K562 (cell line): ENCODE results near the gene CD70. TPM values are rescaled to one million over a fixed set of nuclear protein-coding genes. Genes with fewer than 3 reads are reported as not detected.
"Not testable (repeated sequence)": the region's sequence is repeated elsewhere in the genome, so short reads cannot be mapped to it uniquely, and the experiment has no call there.

Experiments
- ATAC-seq: fragments of 200-7000 bp; cut with Tn5 transposase; 3 replicates; pipeline ENCODE4 v1.9.1; 2020; ENCODE audit warnings: moderate library complexity
- BruUV-seq: library from RNA; stranded (reverse); fragments of 400-500 nt; replicated peaks from 2 replicates; lab custom pipeline; 2021; lab: Mats Ljungman, UMichigan
- CTCF ChIA-PET: fragments of 300-600 bp; formaldehyde crosslinking; extraction: SDS; loops from one replicate; lab custom pipeline; 2021; ENCODE audit warnings: low intra/inter-chr PET ratio; lab: Yijun Ruan, JAX
- POLR2A ChIA-PET: fragments of 300-600, 350-650 bp; sonication (Branson Sonifier 250); formaldehyde crosslinking; extraction: SDS; loops from one replicate; lab custom pipeline; 2021; ENCODE audit warnings: antibody characterized with exemption, inconsistent platforms; lab: Yijun Ruan, JAX
- DNase-seq, 4 experiments: peaks; one replicate each; pipeline versions ENCODE4 v3.0.0 to v3.0.0-alpha.2; 2011 to 2018; ENCODE audit warnings: low spot score in 3 of 4, mixed read lengths in 3 of 4; ENCODE audit errors: extremely low read depth in 1 of 4
- FAIRE-seq: peaks from 2 replicates; lab custom pipeline; 2011; peaks lifted over from hg19 to GRCh38; lab: Jason Lieb, UNC
- H2AFZ ChIP-seq: 2 replicates; pipeline ENCODE4 v1.6.0; 2011; ENCODE audit warnings: low read depth, low read length, control low read depth, inconsistent platforms
- H3K27ac ChIP-seq: fragments of 200-600 bp; 3 replicates; pipeline ENCODE4 v1.8.0; 2011; ENCODE audit warnings: low read depth, mild to moderate bottlenecking, control low read depth, inconsistent platforms, low read length, moderate library complexity, mixed read lengths; ENCODE audit errors: extremely low read depth
- H3K27me3 ChIP-seq, 2 experiments: fragments of 300-600 bp in 1 of 2; 2 replicates in 1 of 2; 3 replicates in 1 of 2; pipeline versions ENCODE4 v1.6.0 to v1.8.0; 2011; ENCODE audit warnings: inconsistent platforms in 2 of 2, low read length in 2 of 2, mild to moderate bottlenecking in 1 of 2, mixed read lengths in 1 of 2, moderate library complexity in 1 of 2; ENCODE audit not compliant: control insufficient read depth in 2 of 2, insufficient read depth in 2 of 2
- H3K36me3 ChIP-seq: fragments of 300-600 bp; 3 replicates; pipeline ENCODE4 v1.8.0; 2011; ENCODE audit warnings: mild to moderate bottlenecking, low read length, inconsistent platforms; ENCODE audit not compliant: control insufficient read depth, insufficient read depth
- H3K4me1 ChIP-seq, 2 experiments: fragments of 200-600 bp in 1 of 2; replicated peaks in 1 of 2; 2 replicates in 1 of 2; 3 replicates in 1 of 2; pipeline versions ENCODE4 v1.5.1 to v1.8.0; 2011; ENCODE audit warnings: inconsistent platforms in 2 of 2, low read length in 2 of 2, mild to moderate bottlenecking in 1 of 2, mixed read lengths in 1 of 2, moderate library complexity in 1 of 2; ENCODE audit not compliant: control insufficient read depth in 2 of 2, insufficient read depth in 2 of 2
- H3K4me2 ChIP-seq: 2 replicates; pipeline ENCODE4 v1.6.1; 2011; ENCODE audit warnings: low read length, control low read depth, inconsistent platforms, mixed read lengths; ENCODE audit not compliant: insufficient read depth
- H3K4me3 ChIP-seq: fragments of 200-600 bp; sonication (generic), shearing (Covaris generic); 2 replicates; pipeline ENCODE4 v1.5.1; 2016; ENCODE audit warnings: control low read depth, inconsistent platforms
- H3K79me2 ChIP-seq: fragments of 200-600 bp; 3 replicates; pipeline ENCODE4 v1.8.0; 2011; ENCODE audit warnings: low read length, inconsistent platforms; ENCODE audit not compliant: control insufficient read depth, insufficient read depth
- H3K9ac ChIP-seq, 2 experiments: 2 replicates each; pipeline versions ENCODE4 v1.6.0 to v1.6.1; 2011; ENCODE audit warnings: low read depth in 2 of 2, low read length in 2 of 2, control low read depth in 1 of 2, inconsistent platforms in 1 of 2, mild to moderate bottlenecking in 1 of 2, mixed read lengths in 1 of 2; ENCODE audit not compliant: insufficient read depth in 1 of 2
- H3K9me1 ChIP-seq: one replicate; pipeline ENCODE4 v1.6.0; 2011; ENCODE audit warnings: inconsistent platforms, mild to moderate bottlenecking, low read length, moderate library complexity; ENCODE audit not compliant: control insufficient read depth, insufficient read depth
- H3K9me3 ChIP-seq: replicated peaks from 2 replicates; pipeline ENCODE4 v1.5.1; 2011; ENCODE audit warnings: low read depth, low read length, inconsistent platforms; ENCODE audit not compliant: control insufficient read depth, insufficient read depth
- H4K20me1 ChIP-seq: replicated peaks from 2 replicates; pipeline ENCODE4 v1.6.1; 2011; ENCODE audit warnings: low read length, inconsistent platforms, mixed read lengths; ENCODE audit not compliant: control insufficient read depth, insufficient read depth
- ATF1 ChIP-seq, 2 experiments: fragments of 450-650 bp in 1 of 2; IDR thresholded peaks; 2 replicates each; pipeline ENCODE4 v1.6.1; 2016; ENCODE audit warnings: missing compliant biosample characterization in 1 of 2, missing genetic modification characterization in 1 of 2
- TCF3 ChIP-seq: sonication (generic); formaldehyde crosslinking; IDR thresholded peaks from 2 replicates; pipeline ENCODE4 v1.4.0; 2020; ENCODE audit warnings: mild to moderate bottlenecking, missing genetic modification reagents
- ZNF197 ChIP-seq: fragments of 200-800 bp; sonication (Bioruptor generic); IDR thresholded peaks from 2 replicates; pipeline ENCODE4 v1.6.1; 2016; ENCODE audit warnings: low read depth, missing genetic modification characterization, missing compliant biosample characterization
- WGBS: fragments of 100-300 bp; shearing (Covaris generic); methylation state at CpG from one replicate; pipeline ENCODE4 v1.1.6; 2016; ENCODE audit warnings: low coverage, mixed read lengths; ENCODE audit not compliant: insufficient coverage; ENCODE audit errors: missing lambda C conversion rate; 5-methylcytosine and 5-hydroxymethylcytosine counted together
- in situ Hi-C: fragments of 300-500 bp; cut with MboI; formaldehyde crosslinking; loops from 4 replicates; pipeline ENCODE4 v1.15.0; 2018; ENCODE audit warnings: inconsistent platforms, mixed read lengths
- intact Hi-C: fragments of 100-400 bp; cut with micrococcal nuclease; formaldehyde crosslinking; loops from 2 replicates; pipeline ENCODE4 v1.14.2; 2022
- polyA plus RNA-seq, 8 experiments: library from polyadenylated mRNA; depleted of rRNA in 4 of 8; stranded (reverse) in 5 of 8; unstranded in 3 of 8; fragments of >200 nt; fragmentation: Nextera tagmentation in 2 of 8; fragmentation: Illumina TruSeq in 1 of 8; extraction: Ambion mirVana in 2 of 8; extraction: Trizol in 1 of 8; gene quantifications; 2 replicates each; pipeline versions ENCODE4 v1.2.1 to v1.2.3, GENCODE V29; 2011 to 2014; ENCODE audit warnings: inconsistent platforms in 1 of 8, missing spikeins in 1 of 8
- total RNA-seq, 7 experiments: library from RNA; depleted of rRNA in 6 of 7; stranded (reverse); fragments of >200 nt in 6 of 7; fragmentation: Illumina TruSeq in 2 of 7; extraction: Trizol in 2 of 7; gene quantifications; 2 replicates each; pipeline versions ENCODE4 v1.2.1 to v1.2.3, GENCODE V29; 2011 to 2021; ENCODE audit warnings: low replicate concordance in 1 of 7
- TF ChIP-seq, protein P1 (sequence below), 2 experiments: fragments of 450-650 bp; formaldehyde crosslinking in 1 of 2; IDR thresholded peaks; 2 replicates each; pipeline versions ENCODE4 v1.4.0 to v1.6.1; 2014 to 2020; ENCODE audit warnings: mild to moderate bottlenecking in 2 of 2, borderline replicate concordance in 1 of 2, low read depth in 1 of 2
- TF ChIP-seq, protein P2 (sequence below): sonication (generic); IDR thresholded peaks from 2 replicates; pipeline ENCODE4 v1.6.1; 2016

The CD70 gene
- total and polyA plus RNA-seq, 9 of the 15 experiments (the other 6 are each of a cell fraction or from before 2014, with no cell fraction given), result 0.06 to 0.58 (median 0.33) TPM; not detected in 4

DNA sequence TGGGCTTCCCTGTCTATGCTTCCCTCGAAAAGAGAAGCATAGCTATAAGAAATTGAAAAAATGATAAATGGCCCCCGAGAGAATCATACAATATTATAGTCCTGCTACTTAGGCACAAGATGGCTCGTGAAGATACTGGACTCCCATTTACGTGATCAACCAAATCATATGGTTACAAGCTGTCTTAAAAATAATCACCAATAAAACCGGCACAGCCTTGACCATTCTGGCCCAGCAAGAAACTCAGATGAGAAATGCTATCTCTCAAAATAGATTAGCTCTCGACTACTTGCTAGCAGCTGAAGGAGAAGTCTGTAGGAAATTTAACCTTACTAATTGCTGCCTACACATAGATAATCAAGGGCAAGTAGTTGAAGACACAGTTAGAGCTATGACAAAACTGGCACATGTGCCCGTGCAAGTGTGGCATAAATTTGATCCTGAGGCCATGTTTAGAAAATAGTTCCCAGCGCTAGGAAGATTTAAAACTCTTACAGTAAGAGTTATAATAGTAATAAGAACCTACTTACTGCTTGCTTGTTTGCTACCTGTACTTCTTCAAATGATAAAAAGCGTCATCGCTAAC is 10.1 kb upstream of the CD70 start:
- Histone ChIP-seq H3K79me2 (peaks cover 34% of the 10 kb centered on the region), H2AFZ (peak overlapping the region; percentile 58), H3K4me1 (peaks cover 13 to 23% of the 10 kb centered on the region in 2 experiments; a peak in 4 of 5 replicates), H3K27ac (peak overlapping the region; percentile 94), H3K4me2 (peak overlapping the region; percentile 81), H3K9ac (peak overlapping the region in 1 of 2 experiments; percentile 73; a peak in 2 of 4 replicates), H3K4me3 (peak overlapping the region; percentile 42)
- ATAC-seq; in situ Hi-C loops; CTCF ChIA-PET; H3K36me3 ChIP-seq; H3K27me3 ChIP-seq; H3K9me3 ChIP-seq; H3K9me1 ChIP-seq; H4K20me1 ChIP-seq; TF ChIP-seq ATF1 (CRISPR knock-in tag; IDR thresholded peaks at IDR 0.05): not testable (repeated sequence)
- POLR2A ChIA-PET, result interaction anchor here (0.7 to 3.7 kb wide), 10 partner anchors 9 to 69 kb away, joined by 3 to 22 read pairs (median 3); partner anchors contain the start of genes CD70 and TNFSF9
- TF ChIP-seq ATF1 (tag; IDR thresholded peaks at IDR 0.05), result 0 out of 2 replicates have a peak, but pooled peaks have one; percentile 2
- 0 out of 2 replicates have a peak, but pooled peaks have one; percentile 23 for TF ChIP-seq ZNF197 (CRISPR knock-in tag)
- TF ChIP-seq, protein P1, sequence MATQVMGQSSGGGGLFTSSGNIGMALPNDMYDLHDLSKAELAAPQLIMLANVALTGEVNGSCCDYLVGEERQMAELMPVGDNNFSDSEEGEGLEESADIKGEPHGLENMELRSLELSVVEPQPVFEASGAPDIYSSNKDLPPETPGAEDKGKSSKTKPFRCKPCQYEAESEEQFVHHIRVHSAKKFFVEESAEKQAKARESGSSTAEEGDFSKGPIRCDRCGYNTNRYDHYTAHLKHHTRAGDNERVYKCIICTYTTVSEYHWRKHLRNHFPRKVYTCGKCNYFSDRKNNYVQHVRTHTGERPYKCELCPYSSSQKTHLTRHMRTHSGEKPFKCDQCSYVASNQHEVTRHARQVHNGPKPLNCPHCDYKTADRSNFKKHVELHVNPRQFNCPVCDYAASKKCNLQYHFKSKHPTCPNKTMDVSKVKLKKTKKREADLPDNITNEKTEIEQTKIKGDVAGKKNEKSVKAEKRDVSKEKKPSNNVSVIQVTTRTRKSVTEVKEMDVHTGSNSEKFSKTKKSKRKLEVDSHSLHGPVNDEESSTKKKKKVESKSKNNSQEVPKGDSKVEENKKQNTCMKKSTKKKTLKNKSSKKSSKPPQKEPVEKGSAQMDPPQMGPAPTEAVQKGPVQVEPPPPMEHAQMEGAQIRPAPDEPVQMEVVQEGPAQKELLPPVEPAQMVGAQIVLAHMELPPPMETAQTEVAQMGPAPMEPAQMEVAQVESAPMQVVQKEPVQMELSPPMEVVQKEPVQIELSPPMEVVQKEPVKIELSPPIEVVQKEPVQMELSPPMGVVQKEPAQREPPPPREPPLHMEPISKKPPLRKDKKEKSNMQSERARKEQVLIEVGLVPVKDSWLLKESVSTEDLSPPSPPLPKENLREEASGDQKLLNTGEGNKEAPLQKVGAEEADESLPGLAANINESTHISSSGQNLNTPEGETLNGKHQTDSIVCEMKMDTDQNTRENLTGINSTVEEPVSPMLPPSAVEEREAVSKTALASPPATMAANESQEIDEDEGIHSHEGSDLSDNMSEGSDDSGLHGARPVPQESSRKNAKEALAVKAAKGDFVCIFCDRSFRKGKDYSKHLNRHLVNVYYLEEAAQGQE (IDR thresholded peaks at IDR 0.05; ENCODE audit: borderline replicate concordance), result peak; percentile 24; the same call in 1 of the 2 replicates
- TF ChIP-seq, protein P1 (CRISPR knock-in tag; IDR thresholded peaks at IDR 0.05; ENCODE audit: low read depth), result not testable (repeated sequence)
- TF ChIP-seq, protein P2, sequence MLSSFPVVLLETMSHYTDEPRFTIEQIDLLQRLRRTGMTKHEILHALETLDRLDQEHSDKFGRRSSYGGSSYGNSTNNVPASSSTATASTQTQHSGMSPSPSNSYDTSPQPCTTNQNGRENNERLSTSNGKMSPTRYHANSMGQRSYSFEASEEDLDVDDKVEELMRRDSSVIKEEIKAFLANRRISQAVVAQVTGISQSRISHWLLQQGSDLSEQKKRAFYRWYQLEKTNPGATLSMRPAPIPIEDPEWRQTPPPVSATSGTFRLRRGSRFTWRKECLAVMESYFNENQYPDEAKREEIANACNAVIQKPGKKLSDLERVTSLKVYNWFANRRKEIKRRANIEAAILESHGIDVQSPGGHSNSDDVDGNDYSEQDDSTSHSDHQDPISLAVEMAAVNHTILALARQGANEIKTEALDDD, result peak; percentile 93
- peak; percentile 4; the same call in 1 of the 2 replicates for TF ChIP-seq TCF3 (CRISPR knock-in tag)
- DNase-seq (peak in 1 of 4 experiments; percentile 54), FAIRE-seq (peak; percentile 52)
- BruUV-seq, result TSS peak; percentile 15
- WGBS, result under 1% methylated on average over 10 of the region's 10 CpGs
- intact Hi-C loops, result loop anchor here (5.0 kb wide), 1 partner anchor 84 kb away; no protein-coding TSS in a partner anchor
